WTC11 (cell line): ENCODE data around the gene NLRC5.

Source experiments
- ATF3 ChIP-seq: sonication (generic); formaldehyde crosslinking; conservative IDR thresholded peaks from 2 replicates; pipeline ENCODE4 v1.8.1; 2022; ENCODE audit warnings: mild to moderate bottlenecking, missing genetic modification reagents
- ETV6 ChIP-seq: sonication (generic); formaldehyde crosslinking; IDR thresholded peaks from 2 replicates; pipeline ENCODE4 v1.8.1; 2022; ENCODE audit warnings: mild to moderate bottlenecking, missing genetic modification reagents
- FOXJ3 ChIP-seq: sonication (generic); formaldehyde crosslinking; IDR thresholded peaks from 2 replicates; pipeline ENCODE4 v1.9.0; 2021; ENCODE audit warnings: missing genetic modification reagents, mild to moderate bottlenecking, borderline replicate concordance
- FOXP1 ChIP-seq: sonication (generic); formaldehyde crosslinking; IDR thresholded peaks from 2 replicates; pipeline ENCODE4 v1.8.0; 2022; ENCODE audit warnings: missing genetic modification reagents, mild to moderate bottlenecking, moderate library complexity, borderline replicate concordance
- TF ChIP-seq, protein P1 (sequence below): fragments of 200-600 bp; IDR thresholded peaks from 2 replicates; pipeline ENCODE4 v1.8.0; 2022; ENCODE audit warnings: antibody characterized with exemption
- TF ChIP-seq, protein P2 (sequence below): sonication (generic); formaldehyde crosslinking; IDR thresholded peaks from 2 replicates; pipeline ENCODE4 v1.8.1; 2023; ENCODE audit warnings: mild to moderate bottlenecking, missing genetic modification reagents, borderline replicate concordance
- TF ChIP-seq, protein P3 (sequence below): sonication (generic); formaldehyde crosslinking; IDR thresholded peaks from 2 replicates; pipeline ENCODE4 v1.8.1; 2022; ENCODE audit warnings: low read depth, mild to moderate bottlenecking, moderate library complexity, missing genetic modification reagents, borderline replicate concordance

DNA sequence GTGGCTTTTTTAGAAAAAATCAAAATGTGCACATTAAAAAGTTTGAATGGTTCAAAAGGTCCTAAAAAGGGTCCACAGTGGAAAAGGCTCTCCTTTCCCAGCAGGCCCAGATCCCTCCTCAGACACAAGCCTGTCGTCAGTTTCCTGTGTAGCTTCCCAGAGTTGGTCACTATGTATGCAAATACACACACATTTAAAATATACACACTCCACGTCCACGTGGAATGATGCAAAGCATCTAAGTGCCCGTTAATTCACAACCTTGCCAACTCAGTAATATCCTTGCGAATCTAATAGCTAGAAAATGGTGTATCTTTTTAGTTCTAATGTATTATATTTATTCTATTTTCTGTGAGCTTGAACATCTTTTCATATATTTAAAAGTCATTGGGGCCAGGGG, 17.7 kb downstream of the NLRC5 start:
- TF ChIP-seq FOXJ3 (CRISPR knock-in tag) (no peak), FOXP1 (CRISPR knock-in tag) (no peak), ETV6 (CRISPR knock-in tag) (no peak), ATF3 (CRISPR knock-in tag) (no peak)
- TF ChIP-seq, protein P1, sequence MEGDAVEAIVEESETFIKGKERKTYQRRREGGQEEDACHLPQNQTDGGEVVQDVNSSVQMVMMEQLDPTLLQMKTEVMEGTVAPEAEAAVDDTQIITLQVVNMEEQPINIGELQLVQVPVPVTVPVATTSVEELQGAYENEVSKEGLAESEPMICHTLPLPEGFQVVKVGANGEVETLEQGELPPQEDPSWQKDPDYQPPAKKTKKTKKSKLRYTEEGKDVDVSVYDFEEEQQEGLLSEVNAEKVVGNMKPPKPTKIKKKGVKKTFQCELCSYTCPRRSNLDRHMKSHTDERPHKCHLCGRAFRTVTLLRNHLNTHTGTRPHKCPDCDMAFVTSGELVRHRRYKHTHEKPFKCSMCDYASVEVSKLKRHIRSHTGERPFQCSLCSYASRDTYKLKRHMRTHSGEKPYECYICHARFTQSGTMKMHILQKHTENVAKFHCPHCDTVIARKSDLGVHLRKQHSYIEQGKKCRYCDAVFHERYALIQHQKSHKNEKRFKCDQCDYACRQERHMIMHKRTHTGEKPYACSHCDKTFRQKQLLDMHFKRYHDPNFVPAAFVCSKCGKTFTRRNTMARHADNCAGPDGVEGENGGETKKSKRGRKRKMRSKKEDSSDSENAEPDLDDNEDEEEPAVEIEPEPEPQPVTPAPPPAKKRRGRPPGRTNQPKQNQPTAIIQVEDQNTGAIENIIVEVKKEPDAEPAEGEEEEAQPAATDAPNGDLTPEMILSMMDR = no peak
- TF ChIP-seq, protein P2, sequence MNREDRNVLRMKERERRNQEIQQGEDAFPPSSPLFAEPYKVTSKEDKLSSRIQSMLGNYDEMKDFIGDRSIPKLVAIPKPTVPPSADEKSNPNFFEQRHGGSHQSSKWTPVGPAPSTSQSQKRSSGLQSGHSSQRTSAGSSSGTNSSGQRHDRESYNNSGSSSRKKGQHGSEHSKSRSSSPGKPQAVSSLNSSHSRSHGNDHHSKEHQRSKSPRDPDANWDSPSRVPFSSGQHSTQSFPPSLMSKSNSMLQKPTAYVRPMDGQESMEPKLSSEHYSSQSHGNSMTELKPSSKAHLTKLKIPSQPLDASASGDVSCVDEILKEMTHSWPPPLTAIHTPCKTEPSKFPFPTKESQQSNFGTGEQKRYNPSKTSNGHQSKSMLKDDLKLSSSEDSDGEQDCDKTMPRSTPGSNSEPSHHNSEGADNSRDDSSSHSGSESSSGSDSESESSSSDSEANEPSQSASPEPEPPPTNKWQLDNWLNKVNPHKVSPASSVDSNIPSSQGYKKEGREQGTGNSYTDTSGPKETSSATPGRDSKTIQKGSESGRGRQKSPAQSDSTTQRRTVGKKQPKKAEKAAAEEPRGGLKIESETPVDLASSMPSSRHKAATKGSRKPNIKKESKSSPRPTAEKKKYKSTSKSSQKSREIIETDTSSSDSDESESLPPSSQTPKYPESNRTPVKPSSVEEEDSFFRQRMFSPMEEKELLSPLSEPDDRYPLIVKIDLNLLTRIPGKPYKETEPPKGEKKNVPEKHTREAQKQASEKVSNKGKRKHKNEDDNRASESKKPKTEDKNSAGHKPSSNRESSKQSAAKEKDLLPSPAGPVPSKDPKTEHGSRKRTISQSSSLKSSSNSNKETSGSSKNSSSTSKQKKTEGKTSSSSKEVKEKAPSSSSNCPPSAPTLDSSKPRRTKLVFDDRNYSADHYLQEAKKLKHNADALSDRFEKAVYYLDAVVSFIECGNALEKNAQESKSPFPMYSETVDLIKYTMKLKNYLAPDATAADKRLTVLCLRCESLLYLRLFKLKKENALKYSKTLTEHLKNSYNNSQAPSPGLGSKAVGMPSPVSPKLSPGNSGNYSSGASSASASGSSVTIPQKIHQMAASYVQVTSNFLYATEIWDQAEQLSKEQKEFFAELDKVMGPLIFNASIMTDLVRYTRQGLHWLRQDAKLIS (CRISPR knock-in tag) = no peak
- TF ChIP-seq, protein P3, sequence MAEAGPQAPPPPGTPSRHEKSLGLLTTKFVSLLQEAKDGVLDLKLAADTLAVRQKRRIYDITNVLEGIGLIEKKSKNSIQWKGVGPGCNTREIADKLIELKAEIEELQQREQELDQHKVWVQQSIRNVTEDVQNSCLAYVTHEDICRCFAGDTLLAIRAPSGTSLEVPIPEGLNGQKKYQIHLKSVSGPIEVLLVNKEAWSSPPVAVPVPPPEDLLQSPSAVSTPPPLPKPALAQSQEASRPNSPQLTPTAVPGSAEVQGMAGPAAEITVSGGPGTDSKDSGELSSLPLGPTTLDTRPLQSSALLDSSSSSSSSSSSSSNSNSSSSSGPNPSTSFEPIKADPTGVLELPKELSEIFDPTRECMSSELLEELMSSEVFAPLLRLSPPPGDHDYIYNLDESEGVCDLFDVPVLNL (CRISPR knock-in tag) = no peak
